ENCODE results near the gene KMT2C. TPM values are rescaled to one million over a fixed set of nuclear protein-coding genes. Genes with fewer than 3 reads are reported as not detected.

Gene KMT2C
- total and polyA plus RNA-seq, 2 of the 13 experiments (the other 11 are each of a cell fraction or from before 2014, with no cell fraction given) = 7.1 to 14.4 TPM

DNA sequence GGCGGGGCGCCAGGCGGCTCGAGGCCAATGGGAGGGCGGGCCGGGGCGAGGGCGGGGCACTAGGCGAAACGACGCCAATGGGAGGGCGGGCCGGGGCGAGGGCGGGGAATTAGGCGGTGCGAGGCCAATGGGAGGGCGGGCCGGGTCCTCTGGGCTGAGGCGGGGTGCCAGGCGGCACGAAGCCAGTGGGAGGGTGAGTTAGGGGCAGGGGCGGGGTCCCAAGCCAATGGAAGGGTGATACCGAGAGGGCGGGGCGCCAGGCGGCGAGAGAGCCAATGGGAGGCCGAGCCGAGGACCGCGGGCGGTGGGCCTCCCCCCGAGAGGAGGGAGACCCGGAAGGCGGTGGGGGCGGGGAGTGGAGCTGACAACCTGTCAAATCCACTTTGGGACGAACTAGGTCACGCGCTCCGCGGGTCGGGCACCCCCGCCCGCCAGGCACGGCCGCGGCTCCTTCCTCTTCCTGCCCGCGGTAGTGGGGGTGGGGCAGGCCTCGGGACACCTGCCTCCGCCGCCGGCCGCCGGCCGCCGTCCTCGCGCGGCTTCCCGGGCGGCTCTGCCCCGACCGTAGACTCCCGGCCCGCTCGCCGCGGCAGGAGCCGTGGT is 28.0 kb upstream of the KMT2C start:
- no peak overlapping the region for H2AFZ ChIP-seq (ENCODE audit: low read length)
- DNase-seq (ENCODE audit: low spot score) = peak; percentile 96
- ATAC-seq = peak; percentile 87
- no peak for FAIRE-seq
- H3K27me3 ChIP-seq (ENCODE audit: control insufficient read depth in 1 of 2, insufficient read depth in 2 of 2, low read length in 2 of 2) = no peaks in the 10 kb centered on the region; a peak in 1 of 5 replicates
- peak overlapping the region; percentile 92 to 96 (median 94) for H3K4me3 ChIP-seq (replicated peaks in 1 of 3; ENCODE audit: insufficient read depth in 1 of 3, low read depth in 2 of 3, low read length in 3 of 3)
- H3K4me1 ChIP-seq (ENCODE audit: insufficient read depth, low read length) = peaks cover 37% of the 10 kb centered on the region
- intact Hi-C loops (cut with micrococcal nuclease; ENCODE audit: unreplicated experiment) (loop anchor here (2.0 to 10.0 kb wide), 4 partner anchors 27 to 361 kb away; partner anchors contain the start of gene KMT2C), in situ Hi-C loops (cut with HindIII; ENCODE audit: extremely low pct_ligation_motif_present, low pct_unique_long_range_greater_than_20kb) (no loop called here)
- ChIA-PET CTCF (ENCODE audit: low intra/inter-chr PET ratio, low total read pairs) (no interaction called here), POLR2A (interaction anchor here (0.6 to 1.0 kb wide), 3 partner anchors 29 to 61 kb away, joined by 3 to 4 read pairs (median 4); no protein-coding TSS in a partner anchor)
- H3K9ac ChIP-seq (ENCODE audit: insufficient read depth, low read depth, low read length) = peak overlapping the region; percentile 97
- no peaks in the 10 kb centered on the region for H3K36me3 ChIP-seq (replicated peaks in 1 of 2; ENCODE audit: control insufficient read depth in 1 of 2, insufficient read depth in 2 of 2, low read length in 2 of 2)
- 0% methylated on average over 12 of the region's 71 CpGs for WGBS (ENCODE audit: low lambda C conversion rate)
- no TSS peak for BruUV-seq (replicated peaks)
- no peaks in the 10 kb centered on the region for H4K20me1 ChIP-seq (ENCODE audit: insufficient read depth, low read length)
- peak overlapping the region; percentile 89 for H3K4me2 ChIP-seq (ENCODE audit: low read depth, low read length)
- H3K27ac ChIP-seq (ENCODE audit: extremely low read length, insufficient read depth, low read length) = peak overlapping the region; percentile 98
- no peaks in the 10 kb centered on the region for H3K79me2 ChIP-seq (ENCODE audit: insufficient read depth, low read length)
- H3K9me3 ChIP-seq (ENCODE audit: low read length) = no peaks in the 10 kb centered on the region
- TF ChIP-seq, protein P1, sequence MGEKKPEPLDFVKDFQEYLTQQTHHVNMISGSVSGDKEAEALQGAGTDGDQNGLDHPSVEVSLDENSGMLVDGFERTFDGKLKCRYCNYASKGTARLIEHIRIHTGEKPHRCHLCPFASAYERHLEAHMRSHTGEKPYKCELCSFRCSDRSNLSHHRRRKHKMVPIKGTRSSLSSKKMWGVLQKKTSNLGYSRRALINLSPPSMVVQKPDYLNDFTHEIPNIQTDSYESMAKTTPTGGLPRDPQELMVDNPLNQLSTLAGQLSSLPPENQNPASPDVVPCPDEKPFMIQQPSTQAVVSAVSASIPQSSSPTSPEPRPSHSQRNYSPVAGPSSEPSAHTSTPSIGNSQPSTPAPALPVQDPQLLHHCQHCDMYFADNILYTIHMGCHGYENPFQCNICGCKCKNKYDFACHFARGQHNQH (CRISPR knock-in tag; IDR thresholded peaks at IDR 0.05) = peak; percentile 17; the same call in 1 of the 2 replicates
- TF ChIP-seq, protein P2, sequence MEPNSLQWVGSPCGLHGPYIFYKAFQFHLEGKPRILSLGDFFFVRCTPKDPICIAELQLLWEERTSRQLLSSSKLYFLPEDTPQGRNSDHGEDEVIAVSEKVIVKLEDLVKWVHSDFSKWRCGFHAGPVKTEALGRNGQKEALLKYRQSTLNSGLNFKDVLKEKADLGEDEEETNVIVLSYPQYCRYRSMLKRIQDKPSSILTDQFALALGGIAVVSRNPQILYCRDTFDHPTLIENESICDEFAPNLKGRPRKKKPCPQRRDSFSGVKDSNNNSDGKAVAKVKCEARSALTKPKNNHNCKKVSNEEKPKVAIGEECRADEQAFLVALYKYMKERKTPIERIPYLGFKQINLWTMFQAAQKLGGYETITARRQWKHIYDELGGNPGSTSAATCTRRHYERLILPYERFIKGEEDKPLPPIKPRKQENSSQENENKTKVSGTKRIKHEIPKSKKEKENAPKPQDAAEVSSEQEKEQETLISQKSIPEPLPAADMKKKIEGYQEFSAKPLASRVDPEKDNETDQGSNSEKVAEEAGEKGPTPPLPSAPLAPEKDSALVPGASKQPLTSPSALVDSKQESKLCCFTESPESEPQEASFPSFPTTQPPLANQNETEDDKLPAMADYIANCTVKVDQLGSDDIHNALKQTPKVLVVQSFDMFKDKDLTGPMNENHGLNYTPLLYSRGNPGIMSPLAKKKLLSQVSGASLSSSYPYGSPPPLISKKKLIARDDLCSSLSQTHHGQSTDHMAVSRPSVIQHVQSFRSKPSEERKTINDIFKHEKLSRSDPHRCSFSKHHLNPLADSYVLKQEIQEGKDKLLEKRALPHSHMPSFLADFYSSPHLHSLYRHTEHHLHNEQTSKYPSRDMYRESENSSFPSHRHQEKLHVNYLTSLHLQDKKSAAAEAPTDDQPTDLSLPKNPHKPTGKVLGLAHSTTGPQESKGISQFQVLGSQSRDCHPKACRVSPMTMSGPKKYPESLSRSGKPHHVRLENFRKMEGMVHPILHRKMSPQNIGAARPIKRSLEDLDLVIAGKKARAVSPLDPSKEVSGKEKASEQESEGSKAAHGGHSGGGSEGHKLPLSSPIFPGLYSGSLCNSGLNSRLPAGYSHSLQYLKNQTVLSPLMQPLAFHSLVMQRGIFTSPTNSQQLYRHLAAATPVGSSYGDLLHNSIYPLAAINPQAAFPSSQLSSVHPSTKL (CRISPR knock-in tag; IDR thresholded peaks at IDR 0.05) = peak; percentile 16
- TF ChIP-seq, protein P3, sequence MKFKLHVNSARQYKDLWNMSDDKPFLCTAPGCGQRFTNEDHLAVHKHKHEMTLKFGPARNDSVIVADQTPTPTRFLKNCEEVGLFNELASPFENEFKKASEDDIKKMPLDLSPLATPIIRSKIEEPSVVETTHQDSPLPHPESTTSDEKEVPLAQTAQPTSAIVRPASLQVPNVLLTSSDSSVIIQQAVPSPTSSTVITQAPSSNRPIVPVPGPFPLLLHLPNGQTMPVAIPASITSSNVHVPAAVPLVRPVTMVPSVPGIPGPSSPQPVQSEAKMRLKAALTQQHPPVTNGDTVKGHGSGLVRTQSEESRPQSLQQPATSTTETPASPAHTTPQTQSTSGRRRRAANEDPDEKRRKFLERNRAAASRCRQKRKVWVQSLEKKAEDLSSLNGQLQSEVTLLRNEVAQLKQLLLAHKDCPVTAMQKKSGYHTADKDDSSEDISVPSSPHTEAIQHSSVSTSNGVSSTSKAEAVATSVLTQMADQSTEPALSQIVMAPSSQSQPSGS (CRISPR knock-in tag; IDR thresholded peaks at IDR 0.05) = peak; percentile 27; the same call in 1 of the 2 replicates
- TF ChIP-seq POGZ (CRISPR knock-in tag; IDR thresholded peaks at IDR 0.05) (peak; percentile 49; the same call in 1 of the 2 replicates), CBX5 (CRISPR knock-in tag; IDR thresholded peaks at IDR 0.05; ENCODE audit: borderline replicate concordance) (peak; percentile 11; the same call in 1 of the 2 replicates)
- TF ChIP-seq, protein P4, sequence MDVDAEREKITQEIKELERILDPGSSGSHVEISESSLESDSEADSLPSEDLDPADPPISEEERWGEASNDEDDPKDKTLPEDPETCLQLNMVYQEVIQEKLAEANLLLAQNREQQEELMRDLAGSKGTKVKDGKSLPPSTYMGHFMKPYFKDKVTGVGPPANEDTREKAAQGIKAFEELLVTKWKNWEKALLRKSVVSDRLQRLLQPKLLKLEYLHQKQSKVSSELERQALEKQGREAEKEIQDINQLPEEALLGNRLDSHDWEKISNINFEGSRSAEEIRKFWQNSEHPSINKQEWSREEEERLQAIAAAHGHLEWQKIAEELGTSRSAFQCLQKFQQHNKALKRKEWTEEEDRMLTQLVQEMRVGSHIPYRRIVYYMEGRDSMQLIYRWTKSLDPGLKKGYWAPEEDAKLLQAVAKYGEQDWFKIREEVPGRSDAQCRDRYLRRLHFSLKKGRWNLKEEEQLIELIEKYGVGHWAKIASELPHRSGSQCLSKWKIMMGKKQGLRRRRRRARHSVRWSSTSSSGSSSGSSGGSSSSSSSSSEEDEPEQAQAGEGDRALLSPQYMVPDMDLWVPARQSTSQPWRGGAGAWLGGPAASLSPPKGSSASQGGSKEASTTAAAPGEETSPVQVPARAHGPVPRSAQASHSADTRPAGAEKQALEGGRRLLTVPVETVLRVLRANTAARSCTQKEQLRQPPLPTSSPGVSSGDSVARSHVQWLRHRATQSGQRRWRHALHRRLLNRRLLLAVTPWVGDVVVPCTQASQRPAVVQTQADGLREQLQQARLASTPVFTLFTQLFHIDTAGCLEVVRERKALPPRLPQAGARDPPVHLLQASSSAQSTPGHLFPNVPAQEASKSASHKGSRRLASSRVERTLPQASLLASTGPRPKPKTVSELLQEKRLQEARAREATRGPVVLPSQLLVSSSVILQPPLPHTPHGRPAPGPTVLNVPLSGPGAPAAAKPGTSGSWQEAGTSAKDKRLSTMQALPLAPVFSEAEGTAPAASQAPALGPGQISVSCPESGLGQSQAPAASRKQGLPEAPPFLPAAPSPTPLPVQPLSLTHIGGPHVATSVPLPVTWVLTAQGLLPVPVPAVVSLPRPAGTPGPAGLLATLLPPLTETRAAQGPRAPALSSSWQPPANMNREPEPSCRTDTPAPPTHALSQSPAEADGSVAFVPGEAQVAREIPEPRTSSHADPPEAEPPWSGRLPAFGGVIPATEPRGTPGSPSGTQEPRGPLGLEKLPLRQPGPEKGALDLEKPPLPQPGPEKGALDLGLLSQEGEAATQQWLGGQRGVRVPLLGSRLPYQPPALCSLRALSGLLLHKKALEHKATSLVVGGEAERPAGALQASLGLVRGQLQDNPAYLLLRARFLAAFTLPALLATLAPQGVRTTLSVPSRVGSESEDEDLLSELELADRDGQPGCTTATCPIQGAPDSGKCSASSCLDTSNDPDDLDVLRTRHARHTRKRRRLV (CRISPR knock-in tag; IDR thresholded peaks at IDR 0.05) = no peak
- TF ChIP-seq, protein P5, sequence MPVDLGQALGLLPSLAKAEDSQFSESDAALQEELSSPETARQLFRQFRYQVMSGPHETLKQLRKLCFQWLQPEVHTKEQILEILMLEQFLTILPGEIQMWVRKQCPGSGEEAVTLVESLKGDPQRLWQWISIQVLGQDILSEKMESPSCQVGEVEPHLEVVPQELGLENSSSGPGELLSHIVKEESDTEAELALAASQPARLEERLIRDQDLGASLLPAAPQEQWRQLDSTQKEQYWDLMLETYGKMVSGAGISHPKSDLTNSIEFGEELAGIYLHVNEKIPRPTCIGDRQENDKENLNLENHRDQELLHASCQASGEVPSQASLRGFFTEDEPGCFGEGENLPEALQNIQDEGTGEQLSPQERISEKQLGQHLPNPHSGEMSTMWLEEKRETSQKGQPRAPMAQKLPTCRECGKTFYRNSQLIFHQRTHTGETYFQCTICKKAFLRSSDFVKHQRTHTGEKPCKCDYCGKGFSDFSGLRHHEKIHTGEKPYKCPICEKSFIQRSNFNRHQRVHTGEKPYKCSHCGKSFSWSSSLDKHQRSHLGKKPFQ (CRISPR knock-in tag; IDR thresholded peaks at IDR 0.05; ENCODE audit: insufficient replicate concordance) = peak; percentile 54
